K562 (cell line): ENCODE measurements around the gene CITED1. TPM values are rescaled to one million over a fixed set of nuclear protein-coding genes. Genes with fewer than 3 reads are reported as not detected.

Source experiments
- ATAC-seq: fragments of 200-7000 bp; cut with Tn5 transposase; 3 replicates; pipeline ENCODE4 v1.9.1; 2020; ENCODE audit warnings: moderate library complexity
- BruUV-seq: library from RNA; stranded (reverse); fragments of 400-500 nt; replicated peaks from 2 replicates; lab custom pipeline; 2021; lab: Mats Ljungman, UMichigan
- CTCF ChIA-PET: fragments of 300-600 bp; formaldehyde crosslinking; extraction: SDS; loops from one replicate; lab custom pipeline; 2021; ENCODE audit warnings: low intra/inter-chr PET ratio; lab: Yijun Ruan, JAX
- POLR2A ChIA-PET: fragments of 300-600, 350-650 bp; sonication (Branson Sonifier 250); formaldehyde crosslinking; extraction: SDS; loops from one replicate; lab custom pipeline; 2021; ENCODE audit warnings: antibody characterized with exemption, inconsistent platforms; lab: Yijun Ruan, JAX
- DNase-seq, 4 experiments: peaks; one replicate each; pipeline versions ENCODE4 v3.0.0 to v3.0.0-alpha.2; 2011 to 2018; ENCODE audit warnings: low spot score in 3 of 4, mixed read lengths in 3 of 4; ENCODE audit errors: extremely low read depth in 1 of 4
- FAIRE-seq: peaks from 2 replicates; lab custom pipeline; 2011; peaks lifted over from hg19 to GRCh38; lab: Jason Lieb, UNC
- H2AFZ ChIP-seq: 2 replicates; pipeline ENCODE4 v1.6.0; 2011; ENCODE audit warnings: low read depth, low read length, control low read depth, inconsistent platforms
- H3K27ac ChIP-seq: fragments of 200-600 bp; 3 replicates; pipeline ENCODE4 v1.8.0; 2011; ENCODE audit warnings: low read depth, mild to moderate bottlenecking, control low read depth, inconsistent platforms, low read length, moderate library complexity, mixed read lengths; ENCODE audit errors: extremely low read depth
- H3K27me3 ChIP-seq, 2 experiments: fragments of 300-600 bp in 1 of 2; 2 replicates in 1 of 2; 3 replicates in 1 of 2; pipeline versions ENCODE4 v1.6.0 to v1.8.0; 2011; ENCODE audit warnings: inconsistent platforms in 2 of 2, low read length in 2 of 2, mild to moderate bottlenecking in 1 of 2, mixed read lengths in 1 of 2, moderate library complexity in 1 of 2; ENCODE audit not compliant: control insufficient read depth in 2 of 2, insufficient read depth in 2 of 2
- H3K36me3 ChIP-seq: fragments of 300-600 bp; 3 replicates; pipeline ENCODE4 v1.8.0; 2011; ENCODE audit warnings: mild to moderate bottlenecking, low read length, inconsistent platforms; ENCODE audit not compliant: control insufficient read depth, insufficient read depth
- H3K4me1 ChIP-seq, 2 experiments: fragments of 200-600 bp in 1 of 2; replicated peaks in 1 of 2; 2 replicates in 1 of 2; 3 replicates in 1 of 2; pipeline versions ENCODE4 v1.5.1 to v1.8.0; 2011; ENCODE audit warnings: inconsistent platforms in 2 of 2, low read length in 2 of 2, mild to moderate bottlenecking in 1 of 2, mixed read lengths in 1 of 2, moderate library complexity in 1 of 2; ENCODE audit not compliant: control insufficient read depth in 2 of 2, insufficient read depth in 2 of 2
- H3K4me2 ChIP-seq: 2 replicates; pipeline ENCODE4 v1.6.1; 2011; ENCODE audit warnings: low read length, control low read depth, inconsistent platforms, mixed read lengths; ENCODE audit not compliant: insufficient read depth
- H3K4me3 ChIP-seq: fragments of 200-600 bp; sonication (generic), shearing (Covaris generic); 2 replicates; pipeline ENCODE4 v1.5.1; 2016; ENCODE audit warnings: control low read depth, inconsistent platforms
- H3K79me2 ChIP-seq: fragments of 200-600 bp; 3 replicates; pipeline ENCODE4 v1.8.0; 2011; ENCODE audit warnings: low read length, inconsistent platforms; ENCODE audit not compliant: control insufficient read depth, insufficient read depth
- H3K9ac ChIP-seq, 2 experiments: 2 replicates each; pipeline versions ENCODE4 v1.6.0 to v1.6.1; 2011; ENCODE audit warnings: low read depth in 2 of 2, low read length in 2 of 2, control low read depth in 1 of 2, inconsistent platforms in 1 of 2, mild to moderate bottlenecking in 1 of 2, mixed read lengths in 1 of 2; ENCODE audit not compliant: insufficient read depth in 1 of 2
- H3K9me1 ChIP-seq: one replicate; pipeline ENCODE4 v1.6.0; 2011; ENCODE audit warnings: inconsistent platforms, mild to moderate bottlenecking, low read length, moderate library complexity; ENCODE audit not compliant: control insufficient read depth, insufficient read depth
- H3K9me3 ChIP-seq: replicated peaks from 2 replicates; pipeline ENCODE4 v1.5.1; 2011; ENCODE audit warnings: low read depth, low read length, inconsistent platforms; ENCODE audit not compliant: control insufficient read depth, insufficient read depth
- H4K20me1 ChIP-seq: replicated peaks from 2 replicates; pipeline ENCODE4 v1.6.1; 2011; ENCODE audit warnings: low read length, inconsistent platforms, mixed read lengths; ENCODE audit not compliant: control insufficient read depth, insufficient read depth
- BCOR ChIP-seq: fragments of 450-650 bp; IDR thresholded peaks from 2 replicates; pipeline ENCODE4 v1.6.1; 2016
- BRD4 ChIP-seq: fragments of 200-600 bp; sonication (generic); IDR thresholded peaks from 2 replicates; pipeline ENCODE4 v1.6.1; 2017; ENCODE audit warnings: inconsistent platforms
- CBX2 ChIP-seq: fragments of 200-600 bp; sonication (generic); IDR thresholded peaks from one replicate; pipeline ENCODE4 v1.6.1; 2012; ENCODE audit warnings: mild to moderate bottlenecking, low read length, inconsistent platforms; ENCODE audit not compliant: insufficient read depth, poor library complexity, severe bottlenecking
- CBX8 ChIP-seq: fragments of 200-600 bp; sonication (generic); IDR thresholded peaks from 2 replicates; pipeline ENCODE4 v1.6.1; 2012; ENCODE audit warnings: borderline replicate concordance, mixed run types, low read depth, mild to moderate bottlenecking, moderate library complexity, mixed read lengths, low read length, control low read depth, inconsistent platforms; ENCODE audit not compliant: poor library complexity, severe bottlenecking; ENCODE audit errors: extremely low read depth
- EHMT2 ChIP-seq: fragments of 450-650 bp; IDR thresholded peaks from 2 replicates; pipeline ENCODE4 v1.6.1; 2018; ENCODE audit warnings: antibody characterized with exemption
- GMEB1 ChIP-seq: fragments of 250-450 bp; sonication (Bioruptor Pico); IDR thresholded peaks from 2 replicates; pipeline ENCODE4 v1.4.0; 2020; ENCODE audit warnings: mild to moderate bottlenecking
- GTF2E2 ChIP-seq: fragments of 200-800 bp; sonication (Bioruptor generic); IDR thresholded peaks from 2 replicates; pipeline ENCODE4 v1.6.1; 2016; ENCODE audit warnings: missing genetic modification characterization, missing compliant biosample characterization
- JUN ChIP-seq, 2 experiments: sonication (generic) in 1 of 2; formaldehyde crosslinking in 1 of 2; IDR thresholded peaks; 2 replicates each; pipeline versions ENCODE4 v1.6.1 to v1.8.0; 2012 to 2022; ENCODE audit warnings: borderline replicate concordance in 2 of 2, mild to moderate bottlenecking in 2 of 2, improper control_type of control experiment in 1 of 2, low read depth in 1 of 2, low read length in 1 of 2, missing genetic modification reagents in 1 of 2
- MAZ ChIP-seq, 2 experiments: fragments of 450-650 bp in 1 of 2; sonication (generic) in 1 of 2; formaldehyde crosslinking; IDR thresholded peaks in 1 of 2; conservative IDR thresholded peaks in 1 of 2; 2 replicates each; pipeline versions ENCODE4 v1.4.0 to v1.5.0; 2020; ENCODE audit warnings: mild to moderate bottlenecking in 1 of 2, missing genetic modification reagents in 1 of 2
- NCOA2 ChIP-seq, 2 experiments: fragments of 450-650 bp; IDR thresholded peaks; 2 replicates each; pipeline ENCODE4 v1.6.1; 2018; ENCODE audit warnings: mild to moderate bottlenecking in 2 of 2, moderate library complexity in 1 of 2; ENCODE audit not compliant: partially characterized antibody in 2 of 2
- NR3C1 ChIP-seq: sonication (generic); formaldehyde crosslinking; IDR thresholded peaks from 2 replicates; pipeline ENCODE4 v1.8.1; 2022; ENCODE audit warnings: missing genetic modification reagents
- PRPF4 ChIP-seq: fragments of 200-400 bp; formaldehyde crosslinking; IDR thresholded peaks from one replicate; pipeline ENCODE4 v1.6.1; 2017; ENCODE audit warnings: low read length, low read depth, mild to moderate bottlenecking; ENCODE audit not compliant: insufficient read depth, poor library complexity, severe bottlenecking
- PTRF ChIP-seq: fragments of 450-650 bp; IDR thresholded peaks from 2 replicates; pipeline ENCODE4 v1.6.1; 2016; ENCODE audit warnings: mild to moderate bottlenecking, missing genetic modification characterization, missing compliant biosample characterization
- RBM17 ChIP-seq: fragments of 200-400 bp; formaldehyde crosslinking; IDR thresholded peaks from 2 replicates; pipeline ENCODE4 v1.6.1; 2017; ENCODE audit warnings: low read depth, mild to moderate bottlenecking, low read length, borderline replicate concordance
- SP1 ChIP-seq: sonication (generic); formaldehyde crosslinking; IDR thresholded peaks from 2 replicates; pipeline ENCODE4 v1.8.1; 2022; ENCODE audit warnings: mild to moderate bottlenecking, missing genetic modification reagents
- XRCC4 ChIP-seq: IDR thresholded peaks from one replicate; pipeline ENCODE4 v1.6.1; 2011; ENCODE audit not compliant: insufficient read depth, insufficient read length; ENCODE audit errors: extremely low read depth
- ZKSCAN1 ChIP-seq: fragments of 150-350 bp; IDR thresholded peaks from 2 replicates; pipeline ENCODE4 v1.6.1; 2016; ENCODE audit warnings: low read depth, low read length
- ZNF174 ChIP-seq: fragments of 250-450 bp; sonication (Bioruptor Pico); IDR thresholded peaks from 2 replicates; pipeline ENCODE4 v1.4.0; 2020; ENCODE audit warnings: mild to moderate bottlenecking
- WGBS: fragments of 100-300 bp; shearing (Covaris generic); methylation state at CpG from one replicate; pipeline ENCODE4 v1.1.6; 2016; ENCODE audit warnings: low coverage, mixed read lengths; ENCODE audit not compliant: insufficient coverage; ENCODE audit errors: missing lambda C conversion rate; 5-methylcytosine and 5-hydroxymethylcytosine counted together
- in situ Hi-C: fragments of 300-500 bp; cut with MboI; formaldehyde crosslinking; loops from 4 replicates; pipeline ENCODE4 v1.15.0; 2018; ENCODE audit warnings: inconsistent platforms, mixed read lengths
- intact Hi-C: fragments of 100-400 bp; cut with micrococcal nuclease; formaldehyde crosslinking; loops from 2 replicates; pipeline ENCODE4 v1.14.2; 2022
- polyA plus RNA-seq, 8 experiments: library from polyadenylated mRNA; depleted of rRNA in 4 of 8; stranded (reverse) in 5 of 8; unstranded in 3 of 8; fragments of >200 nt; fragmentation: Nextera tagmentation in 2 of 8; fragmentation: Illumina TruSeq in 1 of 8; extraction: Ambion mirVana in 2 of 8; extraction: Trizol in 1 of 8; gene quantifications; 2 replicates each; pipeline versions ENCODE4 v1.2.1 to v1.2.3, GENCODE V29; 2011 to 2014; ENCODE audit warnings: inconsistent platforms in 1 of 8, missing spikeins in 1 of 8
- total RNA-seq, 7 experiments: library from RNA; depleted of rRNA in 6 of 7; stranded (reverse); fragments of >200 nt in 6 of 7; fragmentation: Illumina TruSeq in 2 of 7; extraction: Trizol in 2 of 7; gene quantifications; 2 replicates each; pipeline versions ENCODE4 v1.2.1 to v1.2.3, GENCODE V29; 2011 to 2021; ENCODE audit warnings: low replicate concordance in 1 of 7
- TF ChIP-seq, protein P1 (sequence below): fragments of 450-650 bp; formaldehyde crosslinking; IDR thresholded peaks from 2 replicates; pipeline ENCODE4 v1.4.0; 2020; ENCODE audit warnings: mild to moderate bottlenecking

CITED1 gene
- total and polyA plus RNA-seq, 9 of the 15 experiments (the other 6 are each of a cell fraction or from before 2014, with no cell fraction given) = 0.56 to 5.8 (median 4.2) TPM

GRCh38 chrX:72258174-72258573, 47.5 kb downstream of the CITED1 start (continued):
- TF ChIP-seq JUN (IDR thresholded peaks at IDR 0.05; ENCODE audit: borderline replicate concordance, low read depth, low read length) (no peak), JUN (CRISPR knock-in tag; IDR thresholded peaks at IDR 0.05; ENCODE audit: borderline replicate concordance) (no peak), XRCC4 (no peak), PRPF4 (no peak), CBX2 (no peak), RBM17 (no peak), NCOA2 (IDR thresholded peaks at IDR 0.05; ENCODE audit: partially characterized antibody in 2 of 2) (no peak), ZKSCAN1 (no peak)

DNA sequence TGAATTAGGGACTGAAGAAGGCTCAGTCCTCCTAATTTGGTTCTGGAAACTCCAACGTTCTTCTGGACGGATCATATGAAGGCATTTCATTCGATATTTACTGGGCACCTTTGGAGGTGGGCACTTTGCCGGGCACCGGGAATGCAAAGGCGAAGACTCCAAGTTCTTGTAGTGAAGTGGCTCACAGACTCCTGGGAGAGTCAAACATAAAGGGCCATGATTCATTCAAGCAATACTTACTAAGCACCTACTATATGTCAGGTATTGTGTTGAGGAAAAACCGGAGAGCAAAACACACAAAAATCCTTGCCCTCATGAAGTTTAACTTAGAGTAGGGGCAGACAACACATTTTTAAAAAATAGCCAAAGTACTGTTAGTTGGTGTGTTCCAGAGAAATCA, 49.9 kb downstream of the CITED1 start:
- H3K9ac ChIP-seq = no peak overlapping the region
- no peak overlapping the region for H3K27ac ChIP-seq
- 20% methylated on average over 7 of the region's 7 CpGs for WGBS
- H3K4me1 ChIP-seq = no peaks in the 10 kb centered on the region; a peak in 2 of 5 replicates
- ChIA-PET POLR2A (no interaction called here), CTCF (no interaction called here)
- no peak overlapping the region for H3K4me3 ChIP-seq
- H4K20me1 ChIP-seq = no peaks in the 10 kb centered on the region
- no peak for FAIRE-seq
- no peaks in the 10 kb centered on the region for H3K9me3 ChIP-seq
- DNase-seq = no peak
- peaks cover 0 to 5% of the 10 kb centered on the region in 2 experiments; a peak in 1 of 5 replicates for H3K27me3 ChIP-seq
- no peak for ATAC-seq
- in situ Hi-C loops = no loop called here
- intact Hi-C loops = no loop called here
- no peaks in the 10 kb centered on the region for H3K79me2 ChIP-seq
- H3K9me1 ChIP-seq = no peaks in the 10 kb centered on the region
- TF ChIP-seq ZNF174 (CRISPR knock-in tag) (no peak), SP1 (CRISPR knock-in tag) (no peak), BRD4 (no peak), EHMT2 (no peak), MAZ (CRISPR knock-in tag; conservative IDR thresholded peaks at IDR 0.05 in 1 of 2, IDR thresholded peaks at IDR 0.05 in 1 of 2) (no peak), BCOR (no peak), NR3C1 (CRISPR knock-in tag) (no peak), PTRF (tag) (no peak), CBX8 (no peak), GMEB1 (no peak), GTF2E2 (tag) (no peak)
- TF ChIP-seq, protein P1, sequence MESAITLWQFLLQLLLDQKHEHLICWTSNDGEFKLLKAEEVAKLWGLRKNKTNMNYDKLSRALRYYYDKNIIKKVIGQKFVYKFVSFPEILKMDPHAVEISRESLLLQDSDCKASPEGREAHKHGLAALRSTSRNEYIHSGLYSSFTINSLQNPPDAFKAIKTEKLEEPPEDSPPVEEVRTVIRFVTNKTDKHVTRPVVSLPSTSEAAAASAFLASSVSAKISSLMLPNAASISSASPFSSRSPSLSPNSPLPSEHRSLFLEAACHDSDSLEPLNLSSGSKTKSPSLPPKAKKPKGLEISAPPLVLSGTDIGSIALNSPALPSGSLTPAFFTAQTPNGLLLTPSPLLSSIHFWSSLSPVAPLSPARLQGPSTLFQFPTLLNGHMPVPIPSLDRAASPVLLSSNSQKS (CRISPR knock-in tag) = no peak
- no peak overlapping the region for H2AFZ ChIP-seq
- no peak overlapping the region for H3K4me2 ChIP-seq
- H3K36me3 ChIP-seq = no peaks in the 10 kb centered on the region
- BruUV-seq = no TSS peak
